ENCODE results near the gene CROT.

GRCh38 chr7:87424075-87424474 lies 78.6 kb downstream of the CROT start:
- TF ChIP-seq CTCF (IDR thresholded peaks at IDR 0.05; ENCODE audit: insufficient read depth, low read depth, low read length) (no peak), EZH2 (IDR thresholded peaks at IDR 0.05; ENCODE audit: insufficient read depth, low read length) (no peak)

All from astrocyte (in vitro differentiated cells and primary cell).